A375 (cell line): Measurements from ENCODE around the gene PTK6. TPM values are rescaled to one million over a fixed set of nuclear protein-coding genes. Genes with fewer than 3 reads are reported as not detected.

Experiments used
- total RNA-seq: library from RNA; depleted of rRNA; stranded (reverse); fragments of >200 nt; shearing (Covaris generic); gene quantifications from 2 replicates; pipeline ENCODE4 v1.2.3, GENCODE V29; 2014; rRNA removed

The PTK6 gene
- total RNA-seq = 0.24 TPM in 1 of 2 replicates, not detected in the other

DNA sequence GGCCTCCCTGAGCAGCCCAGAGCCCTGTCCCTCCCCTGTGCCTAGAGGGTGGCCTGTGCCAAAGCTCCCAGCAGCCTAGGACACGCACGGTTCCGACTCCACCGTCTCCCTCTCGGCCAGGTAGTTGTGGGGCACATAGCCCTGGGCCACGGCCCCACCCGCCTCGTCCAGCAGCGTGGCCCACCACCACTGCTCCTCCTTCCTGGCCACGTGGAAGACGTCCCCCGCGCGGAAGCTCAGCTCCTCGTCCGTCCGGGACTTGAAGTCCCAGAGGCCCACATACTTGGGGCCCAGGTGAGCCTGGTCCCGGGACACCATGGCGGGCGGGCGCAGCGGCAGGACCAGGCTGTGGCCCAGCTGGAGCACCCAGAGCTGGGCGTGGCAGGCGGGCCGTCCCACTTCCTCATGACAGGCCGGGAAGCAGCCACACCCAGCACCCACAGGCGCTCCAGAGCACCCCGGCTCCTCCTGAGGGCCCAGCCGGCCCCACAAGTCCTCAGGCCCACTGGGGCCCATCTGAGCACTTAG, at the start of gene PTK6:
PTK6 (minus strand) TSS at position 380 of the 528 bp plus-strand sequence; CDS start at position 318, 62 bp downstream.

DNA sequence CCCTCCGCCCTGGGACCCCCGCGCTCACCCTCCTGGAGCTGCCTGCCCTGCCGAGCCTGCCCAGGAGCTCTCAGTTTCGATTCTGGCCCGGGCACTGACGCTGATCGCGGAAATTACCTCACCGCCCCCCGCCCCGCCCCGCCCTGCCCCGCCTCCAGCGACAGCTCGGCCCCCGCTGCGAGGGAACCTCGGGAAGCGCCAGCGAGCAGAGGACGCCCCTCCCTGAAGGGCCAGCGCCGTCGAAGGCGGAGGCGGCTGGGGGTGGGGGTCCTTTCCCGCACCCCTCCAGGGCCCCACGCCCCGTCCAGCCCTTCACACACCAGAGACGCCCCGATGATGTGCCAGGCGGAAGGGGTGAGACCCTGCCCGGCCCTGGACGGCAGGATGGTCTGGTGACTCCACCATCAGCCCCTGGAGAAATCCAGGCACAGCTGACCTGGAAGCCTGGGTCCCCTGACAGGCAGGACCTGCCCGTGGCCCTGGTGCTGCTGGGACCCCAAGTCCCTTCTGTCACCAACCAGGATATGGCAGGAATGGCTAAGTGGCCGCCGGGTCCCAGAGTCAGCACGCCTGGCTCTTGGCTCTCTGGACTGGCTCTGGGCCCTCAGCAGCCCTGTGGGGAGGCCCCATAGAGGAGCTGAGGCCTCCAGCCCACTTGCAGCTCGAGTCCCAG, 37.1 kb upstream of the PTK6 start, which contains the start of gene HELZ2:
HELZ2 (minus strand) TSS at position 84 of the 673 bp plus-strand sequence. CDS start 1,854 bp downstream, outside the sequence.

DNA sequence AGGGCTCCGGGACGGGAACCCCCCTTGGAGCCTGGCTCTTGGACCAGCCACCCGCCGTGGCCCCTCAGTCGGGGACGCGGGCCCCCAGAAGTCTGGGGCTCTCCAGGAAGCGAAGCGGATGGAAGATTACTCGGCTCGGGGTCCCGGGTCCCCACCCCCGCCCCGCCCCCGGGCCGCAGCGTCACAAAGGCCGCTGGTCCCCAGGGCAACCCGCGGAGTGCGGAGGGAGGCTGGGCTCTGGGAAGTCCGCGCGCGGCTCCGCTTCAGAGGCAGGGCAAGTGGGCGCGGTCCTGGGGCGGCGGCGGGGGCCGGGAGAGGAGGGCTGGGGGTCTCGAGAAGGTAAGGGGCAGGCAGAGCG, 16.7 kb upstream of the PTK6 start, which contains the start of gene FNDC11:
FNDC11 (plus strand) TSS at position 227 of the 358 bp plus-strand sequence. CDS start 1,505 bp downstream, outside the sequence.

DNA sequence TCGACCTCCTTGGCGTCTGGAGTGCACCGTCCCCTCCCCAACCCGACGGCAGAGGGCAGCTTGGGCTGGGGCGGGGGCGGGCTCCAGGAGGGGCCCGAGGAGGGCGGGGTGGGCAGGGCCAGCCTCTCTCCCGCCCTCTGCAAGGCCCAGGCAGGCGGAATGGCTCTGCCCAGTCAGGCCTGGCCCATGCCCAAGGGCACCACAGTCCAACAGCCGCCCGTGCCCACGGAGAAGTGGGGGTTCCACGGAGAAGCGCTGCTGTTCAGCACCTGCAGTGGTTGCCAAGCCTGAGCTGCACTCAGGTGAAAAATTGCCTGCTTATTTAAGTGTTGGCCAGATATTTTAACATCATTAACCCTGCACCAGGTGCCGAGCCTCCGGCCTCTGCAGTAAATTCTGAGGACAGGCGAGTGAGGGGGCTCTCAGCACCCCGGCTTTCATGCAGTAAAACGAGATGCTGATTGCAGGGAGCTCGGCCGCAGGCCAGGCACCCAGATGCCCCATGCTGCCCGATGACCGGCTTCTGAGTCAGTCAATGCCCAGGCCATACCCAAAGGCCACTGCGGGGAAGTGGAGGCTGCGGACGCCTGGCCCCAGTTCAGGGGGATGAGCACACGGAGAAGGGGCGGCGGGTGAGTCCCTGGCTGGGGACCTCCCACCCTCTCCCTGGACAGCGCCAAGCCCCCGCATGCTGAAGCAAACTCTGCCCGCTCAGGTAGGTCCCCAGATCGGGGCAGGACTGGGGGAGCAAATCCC, 10.7 kb upstream of the PTK6 start, which contains the start of gene SRMS:
SRMS (minus strand) TSS at position 25 of the 756 bp plus-strand sequence. CDS start 286 bp downstream, outside the sequence.

DNA sequence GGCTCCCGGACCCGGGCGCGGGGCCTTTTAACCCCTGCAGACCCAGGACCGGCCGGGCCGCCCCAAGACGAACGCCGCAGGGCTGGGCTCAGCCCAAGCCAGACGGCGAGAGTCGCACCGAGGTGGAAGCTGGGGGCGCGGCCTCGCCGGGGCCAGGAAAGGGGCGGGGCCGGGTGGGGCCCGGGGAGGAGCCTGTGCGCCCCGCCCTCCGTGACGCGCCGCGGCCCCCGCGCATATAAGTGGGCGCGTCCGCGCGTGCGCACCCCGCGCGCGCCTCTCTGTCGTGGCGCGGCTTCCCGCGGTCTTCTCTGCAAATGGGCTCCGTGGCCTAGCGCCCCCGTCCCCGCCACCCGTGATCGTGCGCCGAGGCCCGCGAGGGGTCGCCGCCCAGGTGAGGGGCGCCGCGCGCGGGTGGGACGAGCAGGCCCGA, 16.7 kb downstream of the PTK6 start, which contains the start of gene PPDPF:
PPDPF (plus strand) TSS at position 262 of the 430 bp plus-strand sequence. CDS start 544 bp downstream, outside the sequence.

DNA sequence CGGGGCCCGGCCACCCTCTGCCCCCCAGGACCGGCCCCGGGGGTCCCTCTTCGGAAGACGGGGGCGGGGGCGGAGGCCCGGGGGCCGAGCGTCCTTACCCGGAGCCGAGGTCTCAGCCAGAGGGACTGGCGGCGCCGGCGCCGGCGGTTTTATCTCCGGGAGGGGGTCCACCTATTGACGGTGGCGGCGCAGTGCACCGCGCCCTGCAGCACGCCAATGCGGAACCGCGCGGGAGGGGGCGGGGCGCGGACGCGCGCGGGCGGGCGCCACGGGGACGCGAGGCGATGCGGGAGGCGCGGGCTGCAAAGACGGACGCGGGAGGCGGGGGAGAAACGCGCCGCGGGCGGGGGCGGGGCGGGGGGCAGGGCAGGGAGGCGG, 38.2 kb downstream of the PTK6 start, which contains the start of gene EEF1A2:
EEF1A2 (minus strand) TSS at position 124 of the 378 bp plus-strand sequence. CDS start 1,320 bp downstream, outside the sequence.

Other genes with a start within 250 kb of the PTK6 start
- gene COL20A1, start 244.2 kb downstream of the PTK6 start, total RNA-seq = 0.03 and 0.41 TPM in 2 replicates
- not detected in 2 replicates for gene CHRNA4, start 176.0 kb downstream of the PTK6 start, total RNA-seq
- 0.30 and 0.45 TPM in 2 replicates for gene KCNQ2, start 64.7 kb downstream of the PTK6 start, total RNA-seq
- 49.6 and 63.1 TPM in 2 replicates for gene EEF1A2, start 38.3 kb downstream of the PTK6 start, total RNA-seq
- 66.1 and 98.5 TPM in 2 replicates for gene PPDPF, start 16.6 kb downstream of the PTK6 start, total RNA-seq
- not detected in 2 replicates for gene SRMS, start 10.4 kb upstream of the PTK6 start, total RNA-seq
- 0.08 and 0.45 TPM in 2 replicates for gene FNDC11, start 16.8 kb upstream of the PTK6 start, total RNA-seq
- 20.0 and 25.8 TPM in 2 replicates for gene HELZ2, start 36.9 kb upstream of the PTK6 start, total RNA-seq
- gene GMEB2, start 89.7 kb upstream of the PTK6 start, total RNA-seq = 18.1 and 19.4 TPM in 2 replicates
- gene STMN3, start 116.0 kb upstream of the PTK6 start, total RNA-seq = 7.2 and 10.3 TPM in 2 replicates
- gene RTEL1, start 120.9 kb upstream of the PTK6 start, total RNA-seq = 19.5 and 24.3 TPM in 2 replicates
- gene TNFRSF6B, start 159.3 kb upstream of the PTK6 start, total RNA-seq = 2.7 and 7.2 TPM in 2 replicates
- gene ARFRP1, start 170.6 kb upstream of the PTK6 start, total RNA-seq = 46.7 and 50.6 TPM in 2 replicates
- 38.3 and 52.1 TPM in 2 replicates for gene ZGPAT, start 170.7 kb upstream of the PTK6 start, total RNA-seq
- gene LIME1, start 199.3 kb upstream of the PTK6 start, total RNA-seq = 9.4 and 12.6 TPM in 2 replicates
- gene SLC2A4RG, start 202.4 kb upstream of the PTK6 start, total RNA-seq = 38.4 and 48.2 TPM in 2 replicates